Effector memory CD4-positive, alpha-beta T cell (primary cell): ENCODE results near the gene TPPP.

Source experiments
- DNase-seq, 3 donors: peaks; one replicate each; pipeline ENCODE4 v3.0.0-alpha.2; 2020
- H3K27ac ChIP-seq: 2 replicates; pipeline ENCODE4 v1.7.0; 2013; ENCODE audit warnings: mild to moderate bottlenecking, low read length, moderate library complexity; ENCODE audit not compliant: insufficient read depth, poor library complexity, severe bottlenecking
- H3K27me3 ChIP-seq: replicated peaks from 2 replicates; pipeline ENCODE4 v1.7.0; 2013; ENCODE audit warnings: mild to moderate bottlenecking, low read length; ENCODE audit not compliant: insufficient read depth, control insufficient read depth, poor library complexity, severe bottlenecking
- H3K36me3 ChIP-seq: 2 replicates; pipeline ENCODE4 v1.7.0; 2013; ENCODE audit warnings: mild to moderate bottlenecking, low read length, moderate library complexity; ENCODE audit not compliant: control insufficient read depth, insufficient read depth
- H3K4me1 ChIP-seq: 2 replicates; pipeline ENCODE4 v1.7.0; 2013; ENCODE audit warnings: low read length, mild to moderate bottlenecking; ENCODE audit not compliant: control insufficient read depth, insufficient read depth, poor library complexity, severe bottlenecking
- H3K4me3 ChIP-seq: 2 replicates; pipeline ENCODE4 v1.7.0; 2013; ENCODE audit warnings: low read length, low read depth, mild to moderate bottlenecking; ENCODE audit not compliant: insufficient read depth, poor library complexity, severe bottlenecking
- H3K9me3 ChIP-seq: 2 replicates; pipeline ENCODE4 v1.7.0; 2013; ENCODE audit warnings: mild to moderate bottlenecking, low read length, moderate library complexity; ENCODE audit not compliant: control insufficient read depth

Gene TPPP

GRCh38 chr5:671459-672328 is 21.5 kb downstream of the TPPP start:
- Histone ChIP-seq H3K27me3 (no peaks in the 10 kb centered on the region), H3K9me3 (no peaks in the 10 kb centered on the region), H3K27ac (peak overlapping the region; percentile 70), H3K36me3 (no peaks in the 10 kb centered on the region), H3K4me1 (peaks cover 22% of the 10 kb centered on the region), H3K4me3 (peak overlapping the region; percentile 4)
- DNase-seq = peak; percentile 48 to 61 (median 57)

DNA sequence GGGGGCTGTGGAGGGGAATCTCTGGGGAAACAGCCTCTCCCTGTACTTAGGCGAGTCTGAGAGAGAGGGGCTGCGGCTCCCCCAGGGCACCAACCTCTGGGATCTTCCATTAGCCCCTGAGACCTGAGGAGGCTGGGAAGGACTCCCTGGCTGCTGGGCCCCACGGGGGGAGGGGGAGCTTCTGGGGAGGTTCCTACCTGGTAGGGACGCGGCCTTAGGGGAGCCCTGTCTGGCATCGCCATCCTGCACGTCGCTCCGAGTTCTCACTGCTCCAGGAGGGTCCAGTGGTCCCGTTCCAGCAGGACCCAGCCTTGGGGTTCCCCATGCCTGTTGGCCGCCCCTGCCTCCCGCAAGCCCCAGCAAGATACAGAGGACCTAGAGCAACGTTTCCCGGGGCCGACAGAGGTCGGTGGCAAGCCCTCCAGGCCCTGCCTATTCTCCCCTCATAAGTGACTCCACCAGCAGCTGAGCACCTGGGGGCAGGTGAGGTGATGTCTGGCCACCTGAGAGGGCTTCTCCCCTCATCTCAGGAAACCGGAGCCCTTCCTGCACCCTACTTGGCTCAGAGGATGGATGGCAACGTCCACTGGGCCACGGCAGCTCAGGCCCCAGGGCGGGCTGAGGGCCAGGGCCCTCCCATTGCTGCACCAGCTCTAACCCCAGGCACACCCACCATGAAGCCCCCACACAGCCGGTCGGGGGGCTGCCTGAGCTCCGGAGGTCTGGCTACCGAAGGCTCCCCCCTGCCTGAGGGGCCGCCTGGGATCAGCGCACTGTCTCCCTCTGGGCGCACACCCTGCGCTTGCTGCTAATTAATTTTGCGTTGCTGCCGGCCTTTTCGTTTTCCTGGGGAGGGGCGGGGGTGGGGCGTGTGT is 22.5 kb downstream of the TPPP start:
- H3K27me3 ChIP-seq = no peaks in the 10 kb centered on the region
- H3K27ac ChIP-seq = no peak overlapping the region
- H3K4me1 ChIP-seq = peaks cover 22% of the 10 kb centered on the region
- no peaks in the 10 kb centered on the region for H3K9me3 ChIP-seq
- no peaks in the 10 kb centered on the region for H3K36me3 ChIP-seq
- H3K4me3 ChIP-seq = no peak overlapping the region
- no peak for DNase-seq

- no peak overlapping the region for H3K4me3 ChIP-seq
- no peaks in the 10 kb centered on the region for H3K27me3 ChIP-seq
- H3K36me3 ChIP-seq = no peaks in the 10 kb centered on the region
- H3K27ac ChIP-seq = no peak overlapping the region
- no peak for DNase-seq
- no peaks in the 10 kb centered on the region for H3K9me3 ChIP-seq
- H3K4me1 ChIP-seq = peaks cover 22% of the 10 kb centered on the region
Observed at GRCh38 chr5:669842-670395, 23.2 kb downstream of the TPPP start.

- H3K27me3 ChIP-seq = no peaks in the 10 kb centered on the region
- peak in 2 of 3 donors; percentile 24 to 25 for DNase-seq
- H3K36me3 ChIP-seq = peaks cover 5% of the 10 kb centered on the region
- H3K9me3 ChIP-seq = no peaks in the 10 kb centered on the region
- no peak overlapping the region for H3K4me3 ChIP-seq
- no peak overlapping the region for H3K27ac ChIP-seq
- H3K4me1 ChIP-seq = peaks cover 22% of the 10 kb centered on the region
Observed at GRCh38 chr5:669111-669841, 23.9 kb downstream of the TPPP start.

DNA sequence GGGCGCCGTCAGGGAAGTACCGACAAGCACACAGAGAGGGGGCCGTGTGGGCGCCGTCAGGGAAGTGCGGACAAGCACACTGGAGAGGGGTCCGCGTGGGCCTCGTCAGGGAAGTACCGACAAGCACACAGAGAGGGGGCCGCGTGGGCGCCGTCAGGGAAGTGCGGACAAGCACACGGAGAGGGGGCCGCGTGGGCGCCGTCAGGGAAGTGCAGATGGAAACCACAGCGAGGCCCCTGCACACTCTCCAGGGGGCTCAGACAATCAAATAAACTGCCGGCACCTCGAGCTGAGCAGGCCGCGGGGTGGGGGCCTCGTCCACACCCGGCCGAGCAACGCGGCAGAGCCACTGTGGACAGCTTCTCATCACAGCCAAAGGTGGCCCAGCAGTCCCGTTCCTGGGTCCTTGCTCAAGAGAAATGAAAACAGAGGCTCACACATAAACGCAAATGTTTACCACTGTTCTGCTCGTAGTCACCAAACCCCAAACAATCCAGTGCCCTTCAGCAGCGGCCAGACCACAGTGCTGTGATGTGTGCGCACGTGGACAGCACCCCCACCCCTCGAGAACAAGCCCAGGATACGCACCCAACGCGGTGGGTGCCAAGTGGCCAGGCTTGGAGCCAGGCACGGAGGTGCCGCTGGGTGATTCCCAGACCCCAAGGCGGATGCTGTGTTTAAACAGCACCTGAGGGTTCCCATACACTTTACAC is 24.7 kb downstream of the TPPP start:
- peaks cover 20% of the 10 kb centered on the region for H3K4me1 ChIP-seq
- no peak overlapping the region for H3K4me3 ChIP-seq
- DNase-seq = no peak
- H3K36me3 ChIP-seq = peaks cover 10% of the 10 kb centered on the region
- no peak overlapping the region for H3K27ac ChIP-seq
- H3K9me3 ChIP-seq = no peaks in the 10 kb centered on the region
- H3K27me3 ChIP-seq = no peaks in the 10 kb centered on the region

DNA sequence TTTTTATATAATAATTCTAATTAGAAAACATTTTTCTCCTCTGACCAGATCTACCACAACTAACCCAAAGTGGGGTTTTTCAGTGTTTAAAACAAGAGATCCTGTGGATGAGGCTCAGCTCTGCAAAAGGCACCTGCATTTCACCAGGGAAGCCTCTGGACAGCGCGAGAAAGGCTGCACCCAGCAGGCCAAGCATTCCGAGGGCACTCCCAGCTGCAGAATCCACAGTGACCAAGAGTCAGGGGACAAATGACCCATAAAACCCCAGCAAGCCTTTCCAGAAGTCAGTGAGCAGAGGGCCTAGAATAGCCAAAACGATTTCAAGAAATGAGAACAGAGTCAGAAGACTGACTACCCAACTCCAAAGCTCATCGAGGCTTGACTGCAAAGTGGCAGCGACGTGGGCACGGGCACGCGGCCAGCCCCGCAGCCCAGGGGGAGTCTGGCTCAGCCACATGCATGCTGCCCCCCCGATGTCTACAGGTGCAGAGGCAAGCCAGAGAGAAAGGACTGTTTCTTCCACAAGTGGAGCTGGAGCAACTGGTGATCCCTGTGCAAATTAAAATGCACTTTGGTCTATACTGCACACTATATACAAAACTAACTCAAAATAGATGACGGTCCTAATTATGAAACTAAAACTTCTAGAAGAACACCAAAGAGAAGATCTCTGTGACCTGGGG is 26.2 kb downstream of the TPPP start:
- Histone ChIP-seq H3K27ac (no peak overlapping the region), H3K9me3 (no peaks in the 10 kb centered on the region), H3K36me3 (peaks cover 17% of the 10 kb centered on the region), H3K27me3 (no peaks in the 10 kb centered on the region), H3K4me1 (peaks cover 7% of the 10 kb centered on the region), H3K4me3 (no peak overlapping the region)
- no peak for DNase-seq

GRCh38 chr5:665956-666711 is 27.0 kb downstream of the TPPP start:
- Histone ChIP-seq H3K36me3 (peaks cover 25% of the 10 kb centered on the region), H3K4me1 (no peaks in the 10 kb centered on the region), H3K27me3 (no peaks in the 10 kb centered on the region), H3K27ac (no peak overlapping the region), H3K9me3 (no peaks in the 10 kb centered on the region), H3K4me3 (no peak overlapping the region)
- DNase-seq = no peak

DNA sequence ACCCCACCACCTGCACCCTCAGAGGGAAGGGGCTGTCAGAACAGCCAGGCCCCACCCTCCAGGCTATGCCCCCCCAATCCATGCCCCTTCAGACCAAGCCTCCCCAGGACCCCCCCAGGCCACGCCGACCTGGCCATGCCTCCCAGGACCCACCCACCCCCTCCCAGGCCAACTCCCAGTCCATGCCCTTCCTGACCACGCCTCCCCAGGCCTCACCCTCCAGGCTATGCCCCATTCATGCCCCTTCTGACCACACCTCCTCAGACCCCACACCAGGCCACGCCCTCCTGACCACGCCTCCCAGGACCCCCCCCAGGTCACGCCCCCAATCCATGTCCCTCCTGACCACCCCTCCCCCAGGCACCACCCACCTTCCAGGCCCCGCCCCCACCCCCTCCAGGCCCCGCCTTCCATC is 27.6 kb downstream of the TPPP start:
- DNase-seq = no peak
- Histone ChIP-seq H3K27me3 (no peaks in the 10 kb centered on the region), H3K4me1 (no peaks in the 10 kb centered on the region), H3K4me3 (no peak overlapping the region), H3K9me3 (no peaks in the 10 kb centered on the region), H3K27ac (no peak overlapping the region), H3K36me3 (peaks cover 27% of the 10 kb centered on the region)
